Kidney (tissue), 14 donors: ENCODE data around the gene DIDO1. TPM values are rescaled to one million over a fixed set of nuclear protein-coding genes. Genes with fewer than 3 reads are reported as not detected.

ENCODE experiments used
- DNase-seq, 5 donors: peaks; one replicate each; pipeline ENCODE4 v3.0.0-alpha.2; 2013 to 2020
- FAIRE-seq: peaks from 2 replicates; lab custom pipeline; 2012; peaks lifted over from hg19 to GRCh38; lab: Jason Lieb, UNC
- H3K27ac ChIP-seq, 2 donors: one replicate each; pipeline ENCODE4 v1.7.0; 2013; ENCODE audit warnings: low read depth in 2 of 2, low read length in 2 of 2, inconsistent platforms in 1 of 2
- H3K27me3 ChIP-seq: one replicate; pipeline ENCODE4 v1.7.1; 2013; ENCODE audit warnings: low read length, inconsistent platforms; ENCODE audit not compliant: control insufficient read depth, insufficient read depth
- H3K36me3 ChIP-seq, 3 donors: one replicate each; pipeline versions ENCODE4 v1.7.0 to v1.7.1; 2013; ENCODE audit warnings: low read length in 3 of 3, control low read depth in 1 of 3, inconsistent platforms in 1 of 3; ENCODE audit not compliant: insufficient read depth in 3 of 3, control insufficient read depth in 2 of 3
- H3K4me1 ChIP-seq, 3 donors: one replicate each; pipeline versions ENCODE4 v1.7.0 to v1.7.1; 2013; ENCODE audit warnings: low read length in 3 of 3, inconsistent platforms in 1 of 3, low read depth in 1 of 3; ENCODE audit not compliant: control insufficient read depth in 2 of 3, insufficient read depth in 2 of 3
- H3K4me3 ChIP-seq, 3 donors: one replicate each; pipeline versions ENCODE4 v1.7.0 to v1.8.1; 2013; ENCODE audit warnings: low read length in 3 of 3, control low read depth in 1 of 3, inconsistent platforms in 1 of 3
- H3K9ac ChIP-seq, 3 donors: one replicate each; pipeline versions ENCODE4 v1.7.0 to v1.7.1; 2013; ENCODE audit warnings: low read length in 3 of 3, control low read depth in 1 of 3, inconsistent platforms in 1 of 3
- H3K9me3 ChIP-seq, 3 donors: one replicate each; pipeline versions ENCODE4 v1.7.0 to v1.7.1; 2013; ENCODE audit warnings: low read length in 3 of 3, control low read depth in 1 of 3, inconsistent platforms in 1 of 3; ENCODE audit not compliant: control insufficient read depth in 2 of 3, insufficient read depth in 1 of 3
- intact Hi-C: fragments of 100-400 bp; cut with DNase I; formaldehyde crosslinking; loops from one replicate; pipeline ENCODE4 v1.11.1; 2022
- polyA plus RNA-seq: library from polyadenylated mRNA; stranded (reverse); fragments of 350-450 nt; fragmentation: Illumina TruSeq; extraction: RNeasy Lipid Tissue Mini Kit (QIAGEN cat#74804); gene quantifications from one replicate; pipeline ENCODE4 v1.2.3, GENCODE V29; 2014; ENCODE audit warnings: low read depth, low replicate concordance; ENCODE audit not compliant: insufficient read depth
- total RNA-seq: library from RNA; stranded (reverse); fragmentation: NEBNext Ultra II Directional; extraction: Animal tissue kit (Norgen Biotek cat#: 25700); gene quantifications from one replicate; pipeline ENCODE4 v1.2.1, GENCODE V29; 2021
- TF ChIP-seq, protein P1 (sequence below): IDR thresholded peaks from 3 replicates; pipeline ENCODE4 v1.5.1; 2012; ENCODE audit warnings: mild to moderate bottlenecking, moderate library complexity, borderline replicate concordance; ENCODE audit not compliant: insufficient read depth; ENCODE audit errors: extremely low read depth
- donor health status: control.
- donor health status: control.
- donor health status: control.
- donor health status: control.
- donor health status: control.
- donor health status: DM: yes; HTN: yes; CAD: no.
- donor health status: Normal renal cell carcinoma (clear cell type).

The DIDO1 gene
- total and polyA plus RNA-seq, 2 donors from 2014 or later = 23.0 to 67.9 TPM

DNA sequence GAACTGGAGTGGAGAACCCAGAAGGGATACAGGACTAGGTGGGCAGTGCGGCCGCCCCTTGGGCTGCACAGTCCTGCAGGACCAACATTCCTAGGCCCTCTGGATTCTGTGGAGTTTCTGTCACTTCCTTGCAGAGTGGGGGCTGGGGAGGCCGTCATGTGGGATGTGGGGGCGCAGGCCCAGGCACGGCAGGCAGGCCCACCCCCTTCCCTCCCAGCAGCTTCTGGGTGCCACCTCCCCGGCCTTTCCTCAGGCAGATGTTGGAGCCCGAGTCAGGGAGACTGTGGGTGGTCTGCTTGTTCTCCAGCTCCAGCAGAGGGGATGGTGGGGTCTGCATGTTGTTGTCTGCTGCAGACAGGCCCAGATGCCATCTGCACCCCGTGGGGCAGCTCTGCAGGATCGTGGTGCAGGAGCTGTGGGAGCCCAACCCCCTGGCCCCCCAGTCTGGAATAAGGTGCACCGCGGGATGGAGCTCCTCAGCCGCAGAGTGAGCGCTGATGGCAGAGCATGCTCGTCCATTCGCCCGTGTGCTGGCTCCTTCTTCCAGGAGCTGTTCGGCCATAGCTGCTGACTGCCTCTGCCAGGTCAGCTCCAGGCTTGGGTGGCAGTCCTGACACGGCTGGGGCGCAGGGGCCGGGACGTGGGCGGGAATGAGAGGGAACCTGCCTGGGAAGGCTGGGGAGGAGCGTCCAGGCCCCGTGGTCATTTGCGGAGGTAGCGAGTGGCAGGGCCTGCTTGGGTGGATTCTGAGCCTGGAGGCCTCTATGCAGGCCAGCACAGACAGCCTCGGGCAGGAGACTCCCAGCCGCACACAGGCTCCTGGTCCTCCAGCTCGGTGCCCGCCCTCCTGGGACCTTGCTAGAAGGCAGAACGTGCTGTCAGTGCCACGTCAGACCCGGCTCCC is 44.3 kb upstream of the DIDO1 start:
- Histone ChIP-seq H3K27ac (no peak overlapping the region), H3K36me3 (no peaks in the 10 kb centered on the region), H3K27me3 (peaks cover 9% of the 10 kb centered on the region), H3K4me3 (no peak overlapping the region), H3K9ac (no peak overlapping the region), H3K9me3 (no peaks in the 10 kb centered on the region), H3K4me1 (peaks cover 0 to 2% (median 0%) of the 10 kb centered on the region in 3 donors)
- FAIRE-seq (no peak), DNase-seq (no peak)
- intact Hi-C loops = no loop called here
- TF ChIP-seq, protein P1, sequence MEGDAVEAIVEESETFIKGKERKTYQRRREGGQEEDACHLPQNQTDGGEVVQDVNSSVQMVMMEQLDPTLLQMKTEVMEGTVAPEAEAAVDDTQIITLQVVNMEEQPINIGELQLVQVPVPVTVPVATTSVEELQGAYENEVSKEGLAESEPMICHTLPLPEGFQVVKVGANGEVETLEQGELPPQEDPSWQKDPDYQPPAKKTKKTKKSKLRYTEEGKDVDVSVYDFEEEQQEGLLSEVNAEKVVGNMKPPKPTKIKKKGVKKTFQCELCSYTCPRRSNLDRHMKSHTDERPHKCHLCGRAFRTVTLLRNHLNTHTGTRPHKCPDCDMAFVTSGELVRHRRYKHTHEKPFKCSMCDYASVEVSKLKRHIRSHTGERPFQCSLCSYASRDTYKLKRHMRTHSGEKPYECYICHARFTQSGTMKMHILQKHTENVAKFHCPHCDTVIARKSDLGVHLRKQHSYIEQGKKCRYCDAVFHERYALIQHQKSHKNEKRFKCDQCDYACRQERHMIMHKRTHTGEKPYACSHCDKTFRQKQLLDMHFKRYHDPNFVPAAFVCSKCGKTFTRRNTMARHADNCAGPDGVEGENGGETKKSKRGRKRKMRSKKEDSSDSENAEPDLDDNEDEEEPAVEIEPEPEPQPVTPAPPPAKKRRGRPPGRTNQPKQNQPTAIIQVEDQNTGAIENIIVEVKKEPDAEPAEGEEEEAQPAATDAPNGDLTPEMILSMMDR = no peak

DNA sequence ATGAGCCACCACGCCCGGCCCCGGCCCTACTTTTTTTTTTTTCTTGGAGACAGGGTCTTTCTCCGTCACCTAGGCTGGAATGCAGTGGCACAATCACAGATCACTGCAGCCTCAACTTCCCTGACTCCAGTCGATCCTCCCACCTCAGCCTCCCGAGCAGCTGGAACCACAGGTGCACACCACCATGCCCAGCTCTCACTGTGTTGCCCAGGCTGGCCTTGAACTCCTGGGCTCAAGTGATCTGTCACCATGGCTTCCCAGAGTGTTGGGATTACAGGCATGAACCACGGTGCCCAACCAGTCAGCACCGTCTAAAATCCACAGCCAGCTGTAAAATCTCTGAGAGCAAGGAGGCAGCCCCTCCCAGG is 43.6 kb upstream of the DIDO1 start:
- no peaks in the 10 kb centered on the region for H3K36me3 ChIP-seq

DNA sequence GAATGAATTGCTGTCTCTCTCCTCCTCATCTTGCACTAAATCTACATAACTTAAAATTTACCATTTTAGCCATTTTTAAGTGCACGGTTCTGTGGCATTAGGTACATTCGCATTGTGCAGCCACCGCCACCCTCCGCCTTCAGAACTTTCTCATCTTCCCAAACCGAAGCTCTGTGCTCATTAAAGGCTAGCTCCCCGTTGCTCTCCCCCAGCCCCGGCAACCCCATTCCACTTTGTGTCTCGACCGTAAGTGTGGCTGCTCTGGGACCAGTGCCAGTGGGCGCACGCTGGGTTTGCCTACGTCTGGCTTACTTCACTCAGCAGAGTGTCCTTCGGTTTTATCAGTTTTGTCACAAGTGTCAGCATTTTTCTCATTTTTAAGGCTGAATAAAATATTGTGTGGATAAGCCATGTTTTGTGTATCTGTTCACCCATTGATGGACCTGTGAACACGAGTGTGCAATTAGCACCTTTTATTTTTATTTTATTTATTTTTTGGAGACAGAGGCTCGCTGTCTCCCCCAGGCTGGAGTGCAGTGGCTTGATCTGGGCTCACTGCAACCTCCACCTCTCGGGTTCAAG is 43.0 kb upstream of the DIDO1 start:
- H3K4me1 ChIP-seq = peaks cover 0 to 2% (median 0%) of the 10 kb centered on the region in 3 donors
- H3K9ac ChIP-seq = no peak overlapping the region
- no peak for DNase-seq
- H3K27ac ChIP-seq = no peak overlapping the region
- peaks cover 9% of the 10 kb centered on the region for H3K27me3 ChIP-seq
- no peaks in the 10 kb centered on the region for H3K36me3 ChIP-seq
- FAIRE-seq = no peak
- H3K4me3 ChIP-seq = no peak overlapping the region
- TF ChIP-seq, protein P1 = no peak
- intact Hi-C loops = no loop called here
- no peaks in the 10 kb centered on the region for H3K9me3 ChIP-seq

More for the DNA sequence above, 43.6 kb upstream of the DIDO1 start:
- H3K27me3 ChIP-seq = peaks cover 9% of the 10 kb centered on the region
- TF ChIP-seq, protein P1 = no peak
- H3K4me3 ChIP-seq = no peak overlapping the region
- H3K27ac ChIP-seq = no peak overlapping the region
- intact Hi-C loops = no loop called here
- DNase-seq (no peak), FAIRE-seq (no peak)
- H3K9me3 ChIP-seq = no peaks in the 10 kb centered on the region
- H3K9ac ChIP-seq = no peak overlapping the region
- H3K4me1 ChIP-seq = peaks cover 0 to 2% (median 0%) of the 10 kb centered on the region in 3 donors
